Adrenal gland (tissue), 5 donors: ENCODE results near the gene TKT.

Source experiments
- POLR2A ChIP-seq, 2 donors: fragments of 450-650 bp; IDR thresholded peaks; one replicate each; pipeline ENCODE4 v1.6.1; 2017; ENCODE audit warnings: antibody characterized with exemption in 2 of 2, mild to moderate bottlenecking in 2 of 2, moderate library complexity in 1 of 2
- TF ChIP-seq, protein P1 (sequence below), 6 experiments: fragments of 450-650 bp in 4 of 6; fragments of 200-600 bp in 2 of 6; sonication (generic) in 1 of 6; IDR thresholded peaks; 1 replicate in 5 of 6; 2 replicates in 1 of 6; pipeline versions ENCODE4 v1.5.1 to v1.8.0; 2016 to 2021; ENCODE audit warnings: antibody characterized with exemption in 6 of 6, mild to moderate bottlenecking in 2 of 6, moderate library complexity in 1 of 6
- donor health status: DM: no; HTN: no; CAD: no.

DNA sequence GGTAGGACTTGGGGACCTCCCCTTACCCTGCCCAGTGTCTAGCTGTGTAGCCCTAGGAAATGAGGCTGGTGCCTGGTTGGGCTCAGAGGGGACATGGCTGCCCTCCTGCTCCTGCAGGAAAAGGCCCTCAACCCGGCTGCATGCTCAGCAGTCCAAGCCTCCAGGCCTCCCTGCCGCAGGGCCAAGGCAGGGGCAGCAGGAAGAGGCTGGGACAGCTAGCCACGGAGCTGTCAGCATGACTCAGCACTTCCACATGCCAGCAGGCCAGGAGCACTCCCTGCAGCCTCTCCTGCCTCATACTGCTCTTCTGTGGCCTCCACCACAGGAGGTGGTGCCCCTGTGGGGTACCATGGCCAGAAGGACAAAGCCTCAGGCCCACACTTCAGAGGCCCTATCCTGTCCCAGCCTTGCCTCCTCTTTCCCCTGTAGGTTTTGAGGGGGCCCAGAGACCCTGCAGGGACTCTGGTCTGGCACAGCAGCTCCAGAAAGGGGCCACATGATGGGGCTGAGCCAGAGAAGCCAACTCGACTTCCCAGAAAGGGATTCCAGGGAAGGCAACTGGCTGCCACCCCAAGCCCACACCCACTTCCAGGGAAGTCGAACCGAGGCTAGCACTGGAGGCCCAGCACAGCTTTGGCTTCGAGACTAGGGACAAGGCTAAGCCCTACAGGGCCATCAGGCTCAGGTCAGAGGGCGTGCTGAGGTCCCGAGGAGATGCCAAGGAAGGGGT lies 19.5 kb downstream of the TKT start:
- TF ChIP-seq, protein P1, sequence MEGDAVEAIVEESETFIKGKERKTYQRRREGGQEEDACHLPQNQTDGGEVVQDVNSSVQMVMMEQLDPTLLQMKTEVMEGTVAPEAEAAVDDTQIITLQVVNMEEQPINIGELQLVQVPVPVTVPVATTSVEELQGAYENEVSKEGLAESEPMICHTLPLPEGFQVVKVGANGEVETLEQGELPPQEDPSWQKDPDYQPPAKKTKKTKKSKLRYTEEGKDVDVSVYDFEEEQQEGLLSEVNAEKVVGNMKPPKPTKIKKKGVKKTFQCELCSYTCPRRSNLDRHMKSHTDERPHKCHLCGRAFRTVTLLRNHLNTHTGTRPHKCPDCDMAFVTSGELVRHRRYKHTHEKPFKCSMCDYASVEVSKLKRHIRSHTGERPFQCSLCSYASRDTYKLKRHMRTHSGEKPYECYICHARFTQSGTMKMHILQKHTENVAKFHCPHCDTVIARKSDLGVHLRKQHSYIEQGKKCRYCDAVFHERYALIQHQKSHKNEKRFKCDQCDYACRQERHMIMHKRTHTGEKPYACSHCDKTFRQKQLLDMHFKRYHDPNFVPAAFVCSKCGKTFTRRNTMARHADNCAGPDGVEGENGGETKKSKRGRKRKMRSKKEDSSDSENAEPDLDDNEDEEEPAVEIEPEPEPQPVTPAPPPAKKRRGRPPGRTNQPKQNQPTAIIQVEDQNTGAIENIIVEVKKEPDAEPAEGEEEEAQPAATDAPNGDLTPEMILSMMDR (IDR thresholded peaks at IDR 0.05) = no peak
- peak in 1 of 2 donors; percentile 35 for TF ChIP-seq POLR2A (IDR thresholded peaks at IDR 0.05)
